ENCODE data around the gene KCNB1.

The KCNB1 gene

DNA sequence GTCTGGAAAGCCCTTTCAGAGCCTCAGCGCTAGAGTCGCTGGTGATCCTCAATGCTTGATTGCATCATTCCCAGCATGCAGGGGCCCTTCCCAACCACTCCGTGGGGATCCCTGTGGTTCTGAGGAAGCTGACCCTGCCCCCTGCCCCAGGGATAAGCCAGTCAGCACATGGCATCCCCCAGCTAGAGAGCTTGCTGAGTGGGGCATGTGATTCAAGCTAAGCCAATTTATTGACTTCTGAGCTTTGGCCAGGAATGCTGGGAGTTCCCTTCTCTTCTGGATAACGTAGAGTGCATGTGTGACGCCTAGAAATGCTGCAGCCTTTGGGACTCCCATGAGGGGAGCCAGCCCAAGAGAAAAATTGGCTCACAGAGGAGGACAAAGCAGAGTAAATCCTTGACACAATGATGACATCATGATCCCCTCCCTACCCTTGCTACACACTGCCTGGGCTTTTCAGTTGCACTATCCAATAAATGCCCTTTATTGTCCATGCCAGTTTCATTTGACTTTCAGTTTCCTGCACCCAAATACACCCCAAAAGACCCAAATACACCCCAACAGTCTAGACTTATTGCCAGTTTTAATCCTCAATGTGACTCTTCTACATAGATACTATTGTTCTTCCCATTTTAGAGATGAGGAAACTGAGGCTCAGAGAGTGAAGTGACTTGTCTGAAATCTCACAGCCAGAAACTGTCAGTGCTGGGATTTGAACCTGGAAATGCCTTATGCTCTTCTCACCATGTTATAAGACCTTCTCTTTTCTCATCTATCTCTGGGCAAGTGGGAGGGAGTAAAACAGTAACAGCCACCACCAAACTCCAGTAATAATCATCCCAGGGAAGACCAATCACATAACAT, 34.3 kb downstream of the KCNB1 start:
- no peak for DNase-seq (ENCODE audit: extremely low read depth, low read depth)

GRCh38 chr20:49447364-49447763, 35.1 kb downstream of the KCNB1 start:
- TF ChIP-seq, protein P1, sequence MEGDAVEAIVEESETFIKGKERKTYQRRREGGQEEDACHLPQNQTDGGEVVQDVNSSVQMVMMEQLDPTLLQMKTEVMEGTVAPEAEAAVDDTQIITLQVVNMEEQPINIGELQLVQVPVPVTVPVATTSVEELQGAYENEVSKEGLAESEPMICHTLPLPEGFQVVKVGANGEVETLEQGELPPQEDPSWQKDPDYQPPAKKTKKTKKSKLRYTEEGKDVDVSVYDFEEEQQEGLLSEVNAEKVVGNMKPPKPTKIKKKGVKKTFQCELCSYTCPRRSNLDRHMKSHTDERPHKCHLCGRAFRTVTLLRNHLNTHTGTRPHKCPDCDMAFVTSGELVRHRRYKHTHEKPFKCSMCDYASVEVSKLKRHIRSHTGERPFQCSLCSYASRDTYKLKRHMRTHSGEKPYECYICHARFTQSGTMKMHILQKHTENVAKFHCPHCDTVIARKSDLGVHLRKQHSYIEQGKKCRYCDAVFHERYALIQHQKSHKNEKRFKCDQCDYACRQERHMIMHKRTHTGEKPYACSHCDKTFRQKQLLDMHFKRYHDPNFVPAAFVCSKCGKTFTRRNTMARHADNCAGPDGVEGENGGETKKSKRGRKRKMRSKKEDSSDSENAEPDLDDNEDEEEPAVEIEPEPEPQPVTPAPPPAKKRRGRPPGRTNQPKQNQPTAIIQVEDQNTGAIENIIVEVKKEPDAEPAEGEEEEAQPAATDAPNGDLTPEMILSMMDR (IDR thresholded peaks at IDR 0.05; ENCODE audit: low read depth, low read length, missing control alignments) = no peak
- DNase-seq (ENCODE audit: extremely low read depth, low read depth) = no peak

More for the DNA sequence above, 34.3 kb downstream of the KCNB1 start:
- H3K4me3 ChIP-seq (replicated peaks; ENCODE audit: low read depth, low read length) = no peak overlapping the region
- TF ChIP-seq, protein P1 (IDR thresholded peaks at IDR 0.05; ENCODE audit: low read depth, low read length, missing control alignments) = no peak

DNA sequence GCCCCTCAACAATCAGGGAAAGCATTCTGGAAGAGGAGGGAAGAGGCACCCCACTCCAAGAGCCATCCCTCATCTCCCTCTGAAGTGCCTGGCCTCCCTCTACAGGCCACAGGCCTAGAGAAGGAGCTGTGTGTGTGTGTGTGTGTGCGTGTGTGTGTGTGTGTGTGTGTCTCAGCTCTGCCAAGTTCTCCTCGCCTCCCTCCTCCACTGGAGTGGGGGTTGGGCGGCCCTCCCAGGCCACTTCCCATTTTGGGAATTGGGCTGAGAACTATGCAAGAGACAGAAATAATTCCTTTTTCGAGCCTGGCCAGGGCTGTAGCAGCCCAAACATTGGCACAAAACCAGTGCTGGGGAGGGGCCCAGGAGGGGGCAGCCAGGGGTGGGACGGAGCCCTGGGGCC, 35.7 kb downstream of the KCNB1 start:
- TF ChIP-seq, protein P1 (IDR thresholded peaks at IDR 0.05; ENCODE audit: low read depth, low read length, missing control alignments) = no peak
- no peak for DNase-seq (ENCODE audit: extremely low read depth, low read depth)
- no peak overlapping the region for H3K4me3 ChIP-seq (replicated peaks; ENCODE audit: low read depth, low read length)

More at GRCh38 chr20:49447364-49447763, 35.1 kb downstream of the KCNB1 start:
- no peak overlapping the region for H3K4me3 ChIP-seq (replicated peaks; ENCODE audit: low read depth, low read length)

- no peak for DNase-seq (ENCODE audit: extremely low read depth, low read depth)
- H3K4me3 ChIP-seq (replicated peaks; ENCODE audit: low read depth, low read length) = no peak overlapping the region
- TF ChIP-seq, protein P1 (IDR thresholded peaks at IDR 0.05; ENCODE audit: low read depth, low read length, missing control alignments) = no peak
Measured at GRCh38 chr20:49446080-49446479, 36.4 kb downstream of the KCNB1 start.

- no peak for DNase-seq (ENCODE audit: extremely low read depth, low read depth)
- TF ChIP-seq, protein P1 (IDR thresholded peaks at IDR 0.05; ENCODE audit: low read depth, low read length, missing control alignments) = no peak
- no peak overlapping the region for H3K4me3 ChIP-seq (replicated peaks; ENCODE audit: low read depth, low read length)
Measured at GRCh38 chr20:49445176-49445575, 37.3 kb downstream of the KCNB1 start.

DNA sequence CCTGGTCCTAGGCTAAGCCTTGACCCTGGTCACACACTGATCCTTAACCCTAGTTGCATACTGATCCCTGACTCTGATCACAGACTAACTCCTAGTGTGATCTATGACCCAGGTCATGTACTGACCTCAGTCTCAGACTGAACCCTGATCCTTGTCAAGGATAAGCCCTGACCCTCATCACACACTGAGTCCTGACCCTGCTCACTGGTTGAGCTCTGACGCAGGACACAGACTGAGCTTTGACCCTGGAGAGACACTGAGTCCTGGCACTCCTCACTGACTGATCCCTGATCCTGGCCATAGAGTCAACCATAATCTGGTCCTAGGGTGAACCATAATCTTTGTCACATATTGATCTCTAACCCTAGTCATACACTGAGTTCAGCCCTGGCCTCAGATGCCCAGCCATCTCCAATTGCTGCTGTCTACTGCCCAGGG, 37.9 kb downstream of the KCNB1 start:
- TF ChIP-seq, protein P1 (IDR thresholded peaks at IDR 0.05; ENCODE audit: low read depth, low read length, missing control alignments) = no peak
- DNase-seq (ENCODE audit: extremely low read depth, low read depth) = no peak

More for the DNA sequence above, 37.9 kb downstream of the KCNB1 start:
- H3K4me3 ChIP-seq (replicated peaks; ENCODE audit: low read depth, low read length) = no peak overlapping the region

All from HFF-Myc (cell line).